ENCODE data around the gene GPM6B. TPM values are rescaled to one million over a fixed set of nuclear protein-coding genes. Genes with fewer than 3 reads are reported as not detected.

The GPM6B gene
- total and polyA plus RNA-seq, 3 donors from 2014 or later, result 5.4 to 10.2 (median 8.5) TPM

DNA sequence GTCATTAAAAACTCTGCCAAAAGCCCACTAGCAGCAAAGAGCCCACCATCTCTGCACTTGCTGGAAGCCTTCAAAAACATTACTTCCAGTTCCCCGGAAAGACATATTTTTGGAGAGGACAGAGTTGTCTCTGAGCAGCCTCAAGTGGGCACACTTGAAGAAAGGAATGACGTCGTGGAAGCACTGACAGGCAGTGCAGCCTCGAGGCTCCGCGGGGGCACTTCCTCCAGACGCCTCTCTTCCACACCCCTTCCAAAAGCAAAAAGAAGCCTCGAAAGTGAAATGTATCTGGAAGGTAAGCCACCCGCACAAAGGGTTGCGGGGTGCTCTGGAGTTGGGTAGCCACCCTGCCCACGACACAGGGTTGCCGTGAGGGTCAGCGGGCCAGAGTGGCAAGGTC lies 56.5 kb downstream of the GPM6B start:
- Histone ChIP-seq H3K27me3 (no peaks in the 10 kb centered on the region), H3K9me3 (no peaks in the 10 kb centered on the region), H3K4me1 (peaks cover under 1% of the 10 kb centered on the region), H3K36me3 (ENCODE audit: low read depth, missing control alignments) (no peaks in the 10 kb centered on the region), H3K4me3 (no peak overlapping the region), H3K27ac (no peak overlapping the region)
- WGBS, 2 donors, result 91% methylated on average over 13 of the region's 13 CpGs; no CpG with 5 or more reads in 1 of the 2 donors
- no peak for DNase-seq
- TF ChIP-seq, protein P1, sequence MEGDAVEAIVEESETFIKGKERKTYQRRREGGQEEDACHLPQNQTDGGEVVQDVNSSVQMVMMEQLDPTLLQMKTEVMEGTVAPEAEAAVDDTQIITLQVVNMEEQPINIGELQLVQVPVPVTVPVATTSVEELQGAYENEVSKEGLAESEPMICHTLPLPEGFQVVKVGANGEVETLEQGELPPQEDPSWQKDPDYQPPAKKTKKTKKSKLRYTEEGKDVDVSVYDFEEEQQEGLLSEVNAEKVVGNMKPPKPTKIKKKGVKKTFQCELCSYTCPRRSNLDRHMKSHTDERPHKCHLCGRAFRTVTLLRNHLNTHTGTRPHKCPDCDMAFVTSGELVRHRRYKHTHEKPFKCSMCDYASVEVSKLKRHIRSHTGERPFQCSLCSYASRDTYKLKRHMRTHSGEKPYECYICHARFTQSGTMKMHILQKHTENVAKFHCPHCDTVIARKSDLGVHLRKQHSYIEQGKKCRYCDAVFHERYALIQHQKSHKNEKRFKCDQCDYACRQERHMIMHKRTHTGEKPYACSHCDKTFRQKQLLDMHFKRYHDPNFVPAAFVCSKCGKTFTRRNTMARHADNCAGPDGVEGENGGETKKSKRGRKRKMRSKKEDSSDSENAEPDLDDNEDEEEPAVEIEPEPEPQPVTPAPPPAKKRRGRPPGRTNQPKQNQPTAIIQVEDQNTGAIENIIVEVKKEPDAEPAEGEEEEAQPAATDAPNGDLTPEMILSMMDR (IDR thresholded peaks at IDR 0.05), result no peak
- TF ChIP-seq POLR2A (IDR thresholded peaks at IDR 0.05), result no peak
- intact Hi-C loops (cut with DNase I; ENCODE audit: low total_unique reads), result no loop called here

DNA sequence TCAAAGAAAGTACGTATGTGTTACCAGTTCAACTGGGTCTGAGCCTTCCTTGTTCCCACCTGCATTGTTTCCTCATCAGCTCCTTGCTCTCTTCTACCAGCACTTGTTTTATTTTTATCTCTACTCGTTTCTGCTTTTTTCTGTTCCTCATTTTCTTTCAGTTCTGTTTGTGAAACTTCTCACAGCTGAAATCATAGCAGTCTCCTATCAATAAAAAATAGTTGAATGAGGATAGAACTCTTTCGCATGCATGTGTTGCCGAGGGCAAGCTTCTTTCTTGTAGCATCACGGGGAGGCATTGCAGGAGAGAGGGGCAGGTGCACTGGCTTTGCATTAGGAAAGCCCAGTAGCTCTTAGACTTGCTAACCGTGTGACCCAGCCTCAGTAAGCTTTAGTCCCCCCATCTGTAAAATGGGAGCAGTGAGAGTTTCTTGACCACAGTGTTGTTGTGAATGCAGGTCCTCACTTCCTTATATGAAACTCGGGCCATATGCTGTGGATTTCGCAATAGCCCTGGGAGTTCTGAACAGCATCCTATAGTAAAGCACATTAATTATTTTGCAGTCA lies 57.7 kb downstream of the GPM6B start:
- Histone ChIP-seq H3K27me3 (no peaks in the 10 kb centered on the region), H3K27ac (no peak overlapping the region), H3K9me3 (no peaks in the 10 kb centered on the region), H3K36me3 (ENCODE audit: low read depth, missing control alignments) (no peaks in the 10 kb centered on the region), H3K4me3 (no peak overlapping the region), H3K4me1 (no peaks in the 10 kb centered on the region)
- no peak for DNase-seq
- WGBS, 2 donors, result 86 to 96% methylated on average over 7 to 8 of the region's 8 CpGs
- intact Hi-C loops (cut with DNase I; ENCODE audit: low total_unique reads), result no loop called here
- TF ChIP-seq, protein P1 (IDR thresholded peaks at IDR 0.05), result no peak
- no peak for TF ChIP-seq POLR2A (IDR thresholded peaks at IDR 0.05)

DNA sequence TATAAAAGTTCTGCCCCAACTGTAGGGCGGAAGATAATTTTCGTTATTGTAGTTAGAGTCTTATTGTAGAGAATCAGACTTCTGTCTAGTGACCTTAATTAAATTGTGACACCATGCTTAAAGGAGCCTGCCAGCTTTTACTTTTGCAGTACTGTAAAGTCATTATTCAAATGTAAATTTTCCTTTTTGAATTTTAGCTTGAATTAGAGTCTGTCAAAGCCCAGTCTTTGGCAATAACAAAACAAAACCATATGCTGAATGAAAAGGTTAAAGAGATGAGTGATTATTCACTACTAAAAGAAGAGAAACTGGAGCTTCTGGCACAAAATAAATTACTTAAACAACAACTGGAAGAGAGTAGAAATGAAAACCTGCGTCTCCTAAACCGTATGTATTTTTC lies 60.5 kb downstream of the GPM6B start:
- no peak overlapping the region for H3K27ac ChIP-seq
- no peaks in the 10 kb centered on the region for H3K4me1 ChIP-seq
- TF ChIP-seq, protein P1 (IDR thresholded peaks at IDR 0.05), result no peak
- TF ChIP-seq POLR2A (IDR thresholded peaks at IDR 0.05), result no peak
- 91 to 94% methylated on average over 4 of the region's 4 CpGs for WGBS, 2 donors
- H3K4me3 ChIP-seq, result no peak overlapping the region
- intact Hi-C loops (cut with DNase I; ENCODE audit: low total_unique reads), result no loop called here
- H3K27me3 ChIP-seq, result no peaks in the 10 kb centered on the region
- H3K36me3 ChIP-seq (ENCODE audit: low read depth, missing control alignments), result no peaks in the 10 kb centered on the region
- H3K9me3 ChIP-seq, result no peaks in the 10 kb centered on the region
- no peak for DNase-seq

DNA sequence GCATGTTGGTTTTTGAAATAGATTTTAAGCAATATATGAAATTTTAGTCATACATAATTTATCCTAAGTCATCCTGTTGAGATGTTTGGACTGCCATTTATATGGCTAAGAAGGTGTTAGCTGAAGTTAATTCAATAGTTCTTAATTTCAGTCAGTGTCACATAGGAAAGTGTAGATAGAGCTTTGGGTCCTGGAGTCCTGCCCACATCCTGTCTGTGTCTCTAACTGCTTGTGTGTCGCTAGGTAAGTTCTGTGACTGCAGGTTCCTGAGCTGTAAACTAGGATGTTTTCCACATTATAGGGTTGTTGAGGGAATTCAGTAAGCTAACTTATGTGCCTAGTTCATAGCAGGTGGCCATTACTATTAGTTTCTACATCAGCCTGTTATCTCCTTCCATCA lies 61.6 kb downstream of the GPM6B start:
- Histone ChIP-seq H3K36me3 (ENCODE audit: low read depth, missing control alignments) (no peaks in the 10 kb centered on the region), H3K4me1 (no peaks in the 10 kb centered on the region), H3K9me3 (no peaks in the 10 kb centered on the region), H3K27me3 (no peaks in the 10 kb centered on the region), H3K27ac (no peak overlapping the region), H3K4me3 (no peak overlapping the region)
- no peak for TF ChIP-seq POLR2A (IDR thresholded peaks at IDR 0.05)
- TF ChIP-seq, protein P1 (IDR thresholded peaks at IDR 0.05), result no peak
- no peak for DNase-seq
- intact Hi-C loops (cut with DNase I; ENCODE audit: low total_unique reads), result no loop called here
- 77 to 100% methylated on average over 1 of the region's 1 CpG for WGBS, 2 donors

DNA sequence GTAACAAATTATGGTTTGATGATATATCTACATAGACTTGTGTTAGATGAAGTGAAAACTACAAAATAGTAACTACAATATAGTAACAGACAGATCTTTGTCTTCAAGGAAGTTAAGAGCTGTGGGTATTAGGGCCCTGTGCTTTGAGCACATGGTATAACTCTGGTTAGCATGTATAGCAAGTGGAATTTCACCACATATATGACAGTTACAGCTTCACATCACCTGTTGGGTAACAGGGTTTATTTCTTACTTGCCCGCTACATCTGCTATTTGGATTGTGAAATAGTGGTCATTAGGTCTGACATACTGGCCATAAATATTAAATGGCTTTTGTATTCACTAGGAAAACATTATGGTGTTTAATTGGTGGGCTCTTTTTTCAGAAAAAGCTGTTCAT lies 62.1 kb downstream of the GPM6B start:
- intact Hi-C loops (cut with DNase I; ENCODE audit: low total_unique reads), result no loop called here
- no peaks in the 10 kb centered on the region for H3K9me3 ChIP-seq
- DNase-seq, result no peak
- no peaks in the 10 kb centered on the region for H3K27me3 ChIP-seq
- WGBS, 2 donors, result 90 to 95% methylated on average over 1 of the region's 1 CpG
- no peak overlapping the region for H3K27ac ChIP-seq
- TF ChIP-seq, protein P1 (IDR thresholded peaks at IDR 0.05), result no peak
- TF ChIP-seq POLR2A (IDR thresholded peaks at IDR 0.05), result no peak
- H3K4me3 ChIP-seq, result no peak overlapping the region
- no peaks in the 10 kb centered on the region for H3K4me1 ChIP-seq
- no peaks in the 10 kb centered on the region for H3K36me3 ChIP-seq (ENCODE audit: low read depth, missing control alignments)
